ENCODE measurements around the gene DPYD.

The DPYD gene

DNA sequence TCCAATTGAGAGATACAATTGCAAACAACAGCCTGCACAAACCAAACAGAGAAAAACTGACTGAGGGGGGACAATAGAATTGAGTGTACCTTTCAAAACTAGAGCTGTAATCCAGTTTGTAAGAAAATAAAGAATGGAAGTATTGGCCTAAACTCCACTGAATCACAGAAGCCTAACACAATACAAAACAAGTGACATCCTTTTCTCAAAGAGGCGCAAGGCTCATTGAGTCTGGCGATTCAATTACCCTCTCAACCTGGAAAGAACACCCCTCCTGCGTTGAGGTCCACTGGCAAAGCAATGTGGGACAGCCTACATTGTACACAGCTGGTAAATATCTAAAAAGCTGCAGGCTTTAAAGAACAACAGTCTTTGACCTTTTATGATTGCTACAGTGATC, 182.6 kb downstream of the DPYD start:
- no peak for DNase-seq (ENCODE audit: low read depth)
- TF ChIP-seq, protein P1, sequence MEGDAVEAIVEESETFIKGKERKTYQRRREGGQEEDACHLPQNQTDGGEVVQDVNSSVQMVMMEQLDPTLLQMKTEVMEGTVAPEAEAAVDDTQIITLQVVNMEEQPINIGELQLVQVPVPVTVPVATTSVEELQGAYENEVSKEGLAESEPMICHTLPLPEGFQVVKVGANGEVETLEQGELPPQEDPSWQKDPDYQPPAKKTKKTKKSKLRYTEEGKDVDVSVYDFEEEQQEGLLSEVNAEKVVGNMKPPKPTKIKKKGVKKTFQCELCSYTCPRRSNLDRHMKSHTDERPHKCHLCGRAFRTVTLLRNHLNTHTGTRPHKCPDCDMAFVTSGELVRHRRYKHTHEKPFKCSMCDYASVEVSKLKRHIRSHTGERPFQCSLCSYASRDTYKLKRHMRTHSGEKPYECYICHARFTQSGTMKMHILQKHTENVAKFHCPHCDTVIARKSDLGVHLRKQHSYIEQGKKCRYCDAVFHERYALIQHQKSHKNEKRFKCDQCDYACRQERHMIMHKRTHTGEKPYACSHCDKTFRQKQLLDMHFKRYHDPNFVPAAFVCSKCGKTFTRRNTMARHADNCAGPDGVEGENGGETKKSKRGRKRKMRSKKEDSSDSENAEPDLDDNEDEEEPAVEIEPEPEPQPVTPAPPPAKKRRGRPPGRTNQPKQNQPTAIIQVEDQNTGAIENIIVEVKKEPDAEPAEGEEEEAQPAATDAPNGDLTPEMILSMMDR (conservative IDR thresholded peaks at IDR 0.05; ENCODE audit: low read depth, low read length), result no peak
- no peak overlapping the region for H3K4me3 ChIP-seq (ENCODE audit: low read length)

DNA sequence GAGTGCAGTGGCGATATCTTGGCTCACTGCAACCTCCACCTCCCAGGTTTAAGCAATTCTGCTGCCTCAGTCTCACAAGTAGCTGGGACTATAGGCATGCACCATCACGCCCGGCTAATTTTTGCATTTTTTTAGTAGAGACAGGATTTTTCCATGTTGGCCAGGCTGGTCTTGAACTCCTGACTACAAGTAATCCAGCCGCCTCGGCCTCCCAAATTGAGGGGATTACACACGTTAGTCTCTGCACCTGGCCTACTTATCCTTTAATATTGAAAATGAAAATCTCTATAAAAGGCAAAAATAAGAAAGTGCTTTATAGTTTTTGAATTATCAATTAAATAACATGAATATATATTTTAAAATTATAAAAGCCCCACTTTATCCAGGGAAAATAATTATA, 190.6 kb downstream of the DPYD start:
- TF ChIP-seq, protein P1 (conservative IDR thresholded peaks at IDR 0.05; ENCODE audit: low read depth, low read length), result no peak
- no peak overlapping the region for H3K4me3 ChIP-seq (ENCODE audit: low read length)
- no peak for DNase-seq (ENCODE audit: low read depth)

DNA sequence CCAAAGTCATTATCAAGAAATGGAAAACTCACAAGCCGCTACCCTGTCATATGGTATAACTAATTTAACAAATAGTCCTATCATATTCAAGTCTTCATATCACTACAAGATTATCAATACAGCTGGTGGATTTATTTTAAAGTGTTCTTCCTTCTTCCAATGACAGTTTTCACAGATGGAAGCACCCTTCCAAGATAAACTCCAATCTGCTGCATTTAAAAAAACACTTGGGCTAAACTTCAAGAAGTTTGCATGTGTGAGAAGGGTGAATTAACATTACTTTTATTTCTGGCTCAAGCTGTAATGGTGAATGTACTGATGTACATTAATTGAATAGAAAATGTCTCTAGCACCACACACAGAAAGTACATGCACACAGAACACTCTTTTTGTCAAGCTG, 192.4 kb downstream of the DPYD start:
- TF ChIP-seq, protein P1 (conservative IDR thresholded peaks at IDR 0.05; ENCODE audit: low read depth, low read length), result no peak
- no peak overlapping the region for H3K4me3 ChIP-seq (ENCODE audit: low read length)
- no peak for DNase-seq (ENCODE audit: low read depth)

DNA sequence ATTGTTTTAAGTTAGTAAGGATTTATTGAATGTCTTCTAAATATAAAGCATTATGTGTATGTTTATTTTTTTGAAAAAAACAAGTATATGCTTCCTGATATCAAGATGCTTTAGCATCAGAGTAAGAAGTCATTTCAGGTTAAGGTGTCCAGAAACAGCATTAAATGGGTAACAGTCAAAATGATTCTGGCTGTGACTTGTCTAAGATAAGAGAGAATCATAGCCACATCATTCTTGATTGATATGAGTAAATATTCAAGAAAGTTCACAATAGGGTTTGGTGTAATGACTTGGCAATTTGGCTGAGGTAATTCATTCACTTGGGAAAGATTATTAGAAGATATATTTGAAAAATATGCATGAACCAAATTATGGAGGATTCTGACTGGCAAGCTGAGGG, 193.8 kb downstream of the DPYD start:
- DNase-seq (ENCODE audit: low read depth), result no peak
- no peak overlapping the region for H3K4me3 ChIP-seq (ENCODE audit: low read length)
- TF ChIP-seq, protein P1 (conservative IDR thresholded peaks at IDR 0.05; ENCODE audit: low read depth, low read length), result no peak

DNA sequence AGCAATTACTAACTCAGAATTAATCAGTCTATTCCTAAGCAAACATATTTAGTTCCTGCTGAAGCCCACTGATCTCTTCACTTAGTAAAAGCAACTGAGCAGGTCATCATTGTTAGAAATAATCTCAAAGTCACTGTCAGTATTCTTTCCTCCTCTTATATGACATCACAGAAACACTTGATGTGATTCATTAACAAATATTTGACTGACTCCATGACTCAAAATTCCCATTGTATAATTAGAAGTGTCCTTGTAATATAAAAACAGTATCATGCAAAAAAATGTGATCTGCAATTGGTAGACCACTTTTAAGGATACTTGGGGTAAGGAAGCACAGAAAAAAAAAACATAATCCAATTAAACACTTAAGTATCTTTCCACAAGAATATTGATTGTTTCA, 194.4 kb downstream of the DPYD start:
- no peak for DNase-seq (ENCODE audit: low read depth)
- H3K4me3 ChIP-seq (ENCODE audit: low read length), result no peak overlapping the region
- TF ChIP-seq, protein P1 (conservative IDR thresholded peaks at IDR 0.05; ENCODE audit: low read depth, low read length), result no peak

DNA sequence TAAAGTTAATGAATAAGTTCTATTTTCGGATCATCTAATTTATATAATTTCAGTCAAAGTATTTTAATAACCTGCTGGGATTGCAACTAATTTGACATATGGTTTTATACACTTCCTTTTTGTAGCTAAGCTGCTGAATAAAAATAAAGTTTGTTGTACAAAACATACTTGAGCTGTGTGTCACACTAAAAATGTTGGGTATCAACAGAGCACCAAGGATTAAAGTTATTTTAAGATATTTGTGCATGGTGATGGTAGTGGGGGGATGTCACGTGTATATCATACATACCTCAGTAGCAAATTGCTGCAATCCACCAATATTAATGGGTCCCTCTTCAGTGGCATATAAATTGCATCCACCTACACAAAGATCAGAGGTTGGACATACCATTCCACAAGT, 199.6 kb downstream of the DPYD start:
- TF ChIP-seq, protein P1 (conservative IDR thresholded peaks at IDR 0.05; ENCODE audit: low read depth, low read length), result no peak
- DNase-seq (ENCODE audit: low read depth), result peak; percentile 52
- no peak overlapping the region for H3K4me3 ChIP-seq (ENCODE audit: low read length)

DNA sequence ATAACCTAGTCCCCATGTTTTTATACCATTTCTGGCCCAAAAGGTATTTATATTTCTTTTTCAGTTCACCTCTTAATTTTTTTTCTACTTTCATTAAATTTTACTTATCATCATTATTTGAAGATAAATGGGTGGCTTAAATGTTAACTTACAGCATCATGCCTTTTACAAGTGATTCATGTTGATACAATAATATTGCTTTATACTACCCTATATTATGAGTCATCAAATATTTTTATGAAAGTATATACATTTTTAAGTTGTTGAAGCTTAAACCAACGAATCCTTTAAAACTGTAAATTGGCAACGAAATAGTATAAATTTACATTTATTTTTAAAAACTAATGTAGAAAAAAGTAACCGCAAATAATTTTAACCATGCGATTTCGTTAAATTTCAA, 207.9 kb downstream of the DPYD start:
- H3K4me3 ChIP-seq (ENCODE audit: low read length), result no peak overlapping the region
- DNase-seq (ENCODE audit: low read depth), result no peak
- TF ChIP-seq, protein P1 (conservative IDR thresholded peaks at IDR 0.05; ENCODE audit: low read depth, low read length), result no peak

Data from retinal pigment epithelial cell (primary cell).